ENCODE results near the gene CCDC102B. TPM values are rescaled to one million over a fixed set of nuclear protein-coding genes. Genes with fewer than 3 reads are reported as not detected.

The CCDC102B gene
- total and polyA plus RNA-seq, 2 donors (not counting 1 experiment from before 2014, with no cell fraction given) = 3.9 to 4.0 TPM

GRCh38 chr18:68962623-68963022 lies 164.7 kb downstream of the CCDC102B start:
- no peak for DNase-seq
- TF ChIP-seq CTCF (IDR thresholded peaks at IDR 0.05) (no peak), EZH2 (IDR thresholded peaks at IDR 0.05; ENCODE audit: borderline replicate concordance, insufficient read depth, low read depth, low read length, poor library complexity, severe bottlenecking) (no peak)
- no peaks in the 10 kb centered on the region for H3K9me3 Mint-ChIP-seq (ENCODE audit: insufficient read depth)
- H2AFZ ChIP-seq (ENCODE audit: insufficient read depth, low read depth, low read length, poor library complexity, severe bottlenecking) = no peak overlapping the region
- H3K4me2 ChIP-seq (replicated peaks; ENCODE audit: low read depth, low read length, poor library complexity, severe bottlenecking) = no peak overlapping the region
- no peaks in the 10 kb centered on the region for H4K20me1 ChIP-seq (ENCODE audit: control insufficient read depth, insufficient read depth, low read length, poor library complexity, severe bottlenecking)
- 100% methylated on average over 1 of the region's 3 CpGs for WGBS (ENCODE audit: insufficient coverage)
- H3K4me3 Mint-ChIP-seq = no peak overlapping the region
- ChIA-PET CTCF (no interaction called here), POLR2A (no interaction called here)
- no peaks in the 10 kb centered on the region for H3K27me3 Mint-ChIP-seq
- no peaks in the 10 kb centered on the region for H3K79me2 ChIP-seq (ENCODE audit: control insufficient read depth, insufficient read depth, low read length)
- H3K4me1 ChIP-seq (ENCODE audit: control insufficient read depth in 2 of 2, insufficient read depth in 2 of 2, low read length in 2 of 2) = no peaks in the 10 kb centered on the region
- H3K27ac Mint-ChIP-seq = no peak overlapping the region
- H3K27ac ChIP-seq (ENCODE audit: low read length in 2 of 2) = no peak overlapping the region
- intact Hi-C loops (cut with micrococcal nuclease) = no loop called here
- H3K4me1 Mint-ChIP-seq = no peaks in the 10 kb centered on the region
- no peaks in the 10 kb centered on the region for H3K36me3 ChIP-seq (replicated peaks in 1 of 2; ENCODE audit: control extremely low read depth in 1 of 2, control insufficient read depth in 1 of 2, extremely low read depth in 1 of 2, insufficient read depth in 2 of 2, low read length in 1 of 2)
- H3K9ac ChIP-seq (ENCODE audit: low read length) = no peak overlapping the region
- no peak overlapping the region for H3K4me3 ChIP-seq (ENCODE audit: control extremely low read depth in 1 of 5, extremely low read depth in 1 of 5, insufficient read depth in 1 of 5, low read depth in 2 of 5, low read length in 4 of 5)
- H3K9me3 ChIP-seq (ENCODE audit: control extremely low read depth in 1 of 3, control insufficient read depth in 2 of 3, insufficient read depth in 1 of 3, low read length in 2 of 3) = no peaks in the 10 kb centered on the region
- H3K27me3 ChIP-seq (replicated peaks in 1 of 4; ENCODE audit: control extremely low read depth in 1 of 4, control insufficient read depth in 3 of 4, insufficient read depth in 4 of 4, low read length in 3 of 4) = no peaks in the 10 kb centered on the region
- ATAC-seq (ENCODE audit: low read depth) = no peak

- H3K79me2 ChIP-seq (ENCODE audit: control insufficient read depth, insufficient read depth, low read length) = no peaks in the 10 kb centered on the region
- no peaks in the 10 kb centered on the region for H4K20me1 ChIP-seq (ENCODE audit: control insufficient read depth, insufficient read depth, low read length, poor library complexity, severe bottlenecking)
- H3K4me3 ChIP-seq (ENCODE audit: control extremely low read depth in 1 of 5, extremely low read depth in 1 of 5, insufficient read depth in 1 of 5, low read depth in 2 of 5, low read length in 4 of 5) = no peak overlapping the region
- H3K9me3 ChIP-seq (ENCODE audit: control extremely low read depth in 1 of 3, control insufficient read depth in 2 of 3, insufficient read depth in 1 of 3, low read length in 2 of 3) = no peaks in the 10 kb centered on the region
- H3K4me2 ChIP-seq (replicated peaks; ENCODE audit: low read depth, low read length, poor library complexity, severe bottlenecking) = no peak overlapping the region
- POLR2A ChIA-PET = no interaction called here
- WGBS (ENCODE audit: insufficient coverage) = no CpG with 5 or more reads among the region's 3 CpGs
- TF ChIP-seq EZH2 (IDR thresholded peaks at IDR 0.05; ENCODE audit: borderline replicate concordance, insufficient read depth, low read depth, low read length, poor library complexity, severe bottlenecking) (no peak), CTCF (IDR thresholded peaks at IDR 0.05) (no peak)
- Mint-ChIP-seq H3K9me3 (ENCODE audit: insufficient read depth) (no peaks in the 10 kb centered on the region), H3K4me3 (no peak overlapping the region), H3K4me1 (no peaks in the 10 kb centered on the region), H3K27ac (no peak overlapping the region), H3K27me3 (no peaks in the 10 kb centered on the region)
- intact Hi-C loops (cut with micrococcal nuclease) = no loop called here
- no peaks in the 10 kb centered on the region for H3K4me1 ChIP-seq (ENCODE audit: control insufficient read depth in 2 of 2, insufficient read depth in 2 of 2, low read length in 2 of 2)
- no peak overlapping the region for H3K9ac ChIP-seq (ENCODE audit: low read length)
- CTCF ChIA-PET = no interaction called here
- no peak overlapping the region for H3K27ac ChIP-seq (ENCODE audit: low read length in 2 of 2)
- ATAC-seq (ENCODE audit: low read depth) (no peak), DNase-seq (no peak)
- no peaks in the 10 kb centered on the region for H3K27me3 ChIP-seq (replicated peaks in 1 of 4; ENCODE audit: control extremely low read depth in 1 of 4, control insufficient read depth in 3 of 4, insufficient read depth in 4 of 4, low read length in 3 of 4)
- H3K36me3 ChIP-seq (replicated peaks in 1 of 2; ENCODE audit: control extremely low read depth in 1 of 2, control insufficient read depth in 1 of 2, extremely low read depth in 1 of 2, insufficient read depth in 2 of 2, low read length in 1 of 2) = no peaks in the 10 kb centered on the region
- H2AFZ ChIP-seq (ENCODE audit: insufficient read depth, low read depth, low read length, poor library complexity, severe bottlenecking) = no peak overlapping the region
Measured at GRCh38 chr18:68965817-68966216, 167.9 kb downstream of the CCDC102B start.
